ENCODE measurements around the gene IGSF9B.

- no peak for TF ChIP-seq POLR2A (IDR thresholded peaks at IDR 0.05)
- TF ChIP-seq, protein P1, sequence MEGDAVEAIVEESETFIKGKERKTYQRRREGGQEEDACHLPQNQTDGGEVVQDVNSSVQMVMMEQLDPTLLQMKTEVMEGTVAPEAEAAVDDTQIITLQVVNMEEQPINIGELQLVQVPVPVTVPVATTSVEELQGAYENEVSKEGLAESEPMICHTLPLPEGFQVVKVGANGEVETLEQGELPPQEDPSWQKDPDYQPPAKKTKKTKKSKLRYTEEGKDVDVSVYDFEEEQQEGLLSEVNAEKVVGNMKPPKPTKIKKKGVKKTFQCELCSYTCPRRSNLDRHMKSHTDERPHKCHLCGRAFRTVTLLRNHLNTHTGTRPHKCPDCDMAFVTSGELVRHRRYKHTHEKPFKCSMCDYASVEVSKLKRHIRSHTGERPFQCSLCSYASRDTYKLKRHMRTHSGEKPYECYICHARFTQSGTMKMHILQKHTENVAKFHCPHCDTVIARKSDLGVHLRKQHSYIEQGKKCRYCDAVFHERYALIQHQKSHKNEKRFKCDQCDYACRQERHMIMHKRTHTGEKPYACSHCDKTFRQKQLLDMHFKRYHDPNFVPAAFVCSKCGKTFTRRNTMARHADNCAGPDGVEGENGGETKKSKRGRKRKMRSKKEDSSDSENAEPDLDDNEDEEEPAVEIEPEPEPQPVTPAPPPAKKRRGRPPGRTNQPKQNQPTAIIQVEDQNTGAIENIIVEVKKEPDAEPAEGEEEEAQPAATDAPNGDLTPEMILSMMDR (IDR thresholded peaks at IDR 0.05): no peak
These were observed 35.7 kb downstream of the IGSF9B start for GRCh38 chr11:133921026-133921425.

All from body of pancreas (tissue), 4 donors.